Measurements from ENCODE around the gene SHLD2. TPM values are rescaled to one million over a fixed set of nuclear protein-coding genes. Genes with fewer than 3 reads are reported as not detected.

SHLD2 gene
- total RNA-seq, 1 experiment from 2014 or later = 45.2 TPM

DNA sequence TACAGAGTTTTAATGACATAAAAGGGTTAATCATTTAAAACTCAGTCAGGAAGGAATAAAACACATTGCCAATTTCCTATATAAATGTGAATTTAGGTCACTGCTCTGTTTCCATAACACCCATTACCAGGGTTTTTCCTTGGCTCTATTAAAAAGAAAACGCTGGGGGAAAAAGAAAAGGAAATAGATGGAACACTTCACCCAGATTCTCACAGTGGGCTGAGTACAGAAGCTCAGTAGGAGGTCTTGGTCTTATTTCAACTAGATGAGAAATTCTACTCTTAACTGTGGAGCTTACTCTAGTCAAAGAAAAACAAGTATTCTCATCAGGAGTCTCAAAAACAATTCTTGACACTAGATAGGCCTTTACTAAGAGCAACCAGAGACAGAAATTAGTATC lies 36.8 kb upstream of the SHLD2 start:
- Histone ChIP-seq H3K36me3 (ENCODE audit: control insufficient read depth, insufficient read depth, low read length) (peaks cover 32% of the 10 kb centered on the region), H3K27ac (ENCODE audit: low read length) (no peak overlapping the region), H3K27me3 (ENCODE audit: control insufficient read depth, insufficient read depth, low read length) (no peaks in the 10 kb centered on the region), H3K4me1 (ENCODE audit: control insufficient read depth, insufficient read depth, low read length) (no peaks in the 10 kb centered on the region), H3K4me3 (ENCODE audit: low read depth in 2 of 2, low read length in 2 of 2) (no peak overlapping the region), H3K9me3 (ENCODE audit: control insufficient read depth, insufficient read depth, low read depth, low read length) (no peaks in the 10 kb centered on the region)
- BruUV-seq (replicated peaks) = no TSS peak
- ChIA-PET POLR2A (no interaction called here), CTCF (no interaction called here)
- TF ChIP-seq, protein P1, sequence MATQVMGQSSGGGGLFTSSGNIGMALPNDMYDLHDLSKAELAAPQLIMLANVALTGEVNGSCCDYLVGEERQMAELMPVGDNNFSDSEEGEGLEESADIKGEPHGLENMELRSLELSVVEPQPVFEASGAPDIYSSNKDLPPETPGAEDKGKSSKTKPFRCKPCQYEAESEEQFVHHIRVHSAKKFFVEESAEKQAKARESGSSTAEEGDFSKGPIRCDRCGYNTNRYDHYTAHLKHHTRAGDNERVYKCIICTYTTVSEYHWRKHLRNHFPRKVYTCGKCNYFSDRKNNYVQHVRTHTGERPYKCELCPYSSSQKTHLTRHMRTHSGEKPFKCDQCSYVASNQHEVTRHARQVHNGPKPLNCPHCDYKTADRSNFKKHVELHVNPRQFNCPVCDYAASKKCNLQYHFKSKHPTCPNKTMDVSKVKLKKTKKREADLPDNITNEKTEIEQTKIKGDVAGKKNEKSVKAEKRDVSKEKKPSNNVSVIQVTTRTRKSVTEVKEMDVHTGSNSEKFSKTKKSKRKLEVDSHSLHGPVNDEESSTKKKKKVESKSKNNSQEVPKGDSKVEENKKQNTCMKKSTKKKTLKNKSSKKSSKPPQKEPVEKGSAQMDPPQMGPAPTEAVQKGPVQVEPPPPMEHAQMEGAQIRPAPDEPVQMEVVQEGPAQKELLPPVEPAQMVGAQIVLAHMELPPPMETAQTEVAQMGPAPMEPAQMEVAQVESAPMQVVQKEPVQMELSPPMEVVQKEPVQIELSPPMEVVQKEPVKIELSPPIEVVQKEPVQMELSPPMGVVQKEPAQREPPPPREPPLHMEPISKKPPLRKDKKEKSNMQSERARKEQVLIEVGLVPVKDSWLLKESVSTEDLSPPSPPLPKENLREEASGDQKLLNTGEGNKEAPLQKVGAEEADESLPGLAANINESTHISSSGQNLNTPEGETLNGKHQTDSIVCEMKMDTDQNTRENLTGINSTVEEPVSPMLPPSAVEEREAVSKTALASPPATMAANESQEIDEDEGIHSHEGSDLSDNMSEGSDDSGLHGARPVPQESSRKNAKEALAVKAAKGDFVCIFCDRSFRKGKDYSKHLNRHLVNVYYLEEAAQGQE (IDR thresholded peaks at IDR 0.05; ENCODE audit: insufficient read depth in 1 of 2, low read depth in 2 of 2, low read length in 1 of 2) = no peak
- no peak for TF ChIP-seq SIN3A (IDR thresholded peaks at IDR 0.05; ENCODE audit: borderline replicate concordance, insufficient read depth, low read depth, low read length)
- no peak for TF ChIP-seq TCF7L2 (IDR thresholded peaks at IDR 0.05; ENCODE audit: low read depth, low read length)
- TF ChIP-seq, protein P2, sequence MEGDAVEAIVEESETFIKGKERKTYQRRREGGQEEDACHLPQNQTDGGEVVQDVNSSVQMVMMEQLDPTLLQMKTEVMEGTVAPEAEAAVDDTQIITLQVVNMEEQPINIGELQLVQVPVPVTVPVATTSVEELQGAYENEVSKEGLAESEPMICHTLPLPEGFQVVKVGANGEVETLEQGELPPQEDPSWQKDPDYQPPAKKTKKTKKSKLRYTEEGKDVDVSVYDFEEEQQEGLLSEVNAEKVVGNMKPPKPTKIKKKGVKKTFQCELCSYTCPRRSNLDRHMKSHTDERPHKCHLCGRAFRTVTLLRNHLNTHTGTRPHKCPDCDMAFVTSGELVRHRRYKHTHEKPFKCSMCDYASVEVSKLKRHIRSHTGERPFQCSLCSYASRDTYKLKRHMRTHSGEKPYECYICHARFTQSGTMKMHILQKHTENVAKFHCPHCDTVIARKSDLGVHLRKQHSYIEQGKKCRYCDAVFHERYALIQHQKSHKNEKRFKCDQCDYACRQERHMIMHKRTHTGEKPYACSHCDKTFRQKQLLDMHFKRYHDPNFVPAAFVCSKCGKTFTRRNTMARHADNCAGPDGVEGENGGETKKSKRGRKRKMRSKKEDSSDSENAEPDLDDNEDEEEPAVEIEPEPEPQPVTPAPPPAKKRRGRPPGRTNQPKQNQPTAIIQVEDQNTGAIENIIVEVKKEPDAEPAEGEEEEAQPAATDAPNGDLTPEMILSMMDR (IDR thresholded peaks at IDR 0.05) = no peak
- in situ Hi-C loops (cut with HindIII; ENCODE audit: low pct_unique_long_range_greater_than_20kb, low sequenced_read_pairs) (no loop called here), intact Hi-C loops (cut with micrococcal nuclease; ENCODE audit: unreplicated experiment) (no loop called here)
- ATAC-seq (no peak), DNase-seq (ENCODE audit: low read depth, low spot score) (no peak)

GRCh38 chr10:87059401-87059800 lies 35.6 kb upstream of the SHLD2 start:
- no peaks in the 10 kb centered on the region for H3K4me1 ChIP-seq (ENCODE audit: control insufficient read depth, insufficient read depth, low read length)
- ATAC-seq (no peak), DNase-seq (ENCODE audit: low read depth, low spot score) (no peak)
- H3K27ac ChIP-seq (ENCODE audit: low read length) = no peak overlapping the region
- BruUV-seq (replicated peaks) = no TSS peak
- H3K27me3 ChIP-seq (ENCODE audit: control insufficient read depth, insufficient read depth, low read length) = no peaks in the 10 kb centered on the region
- H3K4me3 ChIP-seq (ENCODE audit: low read depth in 2 of 2, low read length in 2 of 2) = no peak overlapping the region
- in situ Hi-C loops (cut with HindIII; ENCODE audit: low pct_unique_long_range_greater_than_20kb, low sequenced_read_pairs) (no loop called here), intact Hi-C loops (cut with micrococcal nuclease; ENCODE audit: unreplicated experiment) (no loop called here)
- ChIA-PET POLR2A (no interaction called here), CTCF (no interaction called here)
- TF ChIP-seq SIN3A (IDR thresholded peaks at IDR 0.05; ENCODE audit: borderline replicate concordance, insufficient read depth, low read depth, low read length) = no peak
- TF ChIP-seq TCF7L2 (IDR thresholded peaks at IDR 0.05; ENCODE audit: low read depth, low read length) = no peak
- TF ChIP-seq, protein P2 (IDR thresholded peaks at IDR 0.05) = no peak
- TF ChIP-seq, protein P1 (IDR thresholded peaks at IDR 0.05; ENCODE audit: insufficient read depth in 1 of 2, low read depth in 2 of 2, low read length in 1 of 2) = no peak
- TF ChIP-seq POLR2AphosphoS5 (IDR thresholded peaks at IDR 0.05; ENCODE audit: low read depth, low read length) = no peak
- H3K9me3 ChIP-seq (ENCODE audit: control insufficient read depth, insufficient read depth, low read depth, low read length) = no peaks in the 10 kb centered on the region
- peaks cover 25% of the 10 kb centered on the region for H3K36me3 ChIP-seq (ENCODE audit: control insufficient read depth, insufficient read depth, low read length)
